Stimulated activated CD8-positive, alpha-beta memory T cell treated with anti-CD3 and anti-CD28 coated beads, Interleukin-2, amount 100 ng/mL, for 1 hour (primary cell): ENCODE data around the gene FBXO44.

Source experiments
- DNase-seq, 2 donors: peaks; one replicate each; pipeline ENCODE4 v3.0.0-alpha.2; 2020; ENCODE audit warnings: low read depth in 2 of 2

FBXO44 gene

GRCh38 chr1:11639372-11639771 is 15.3 kb upstream of the FBXO44 start:
- no peak for DNase-seq

DNA sequence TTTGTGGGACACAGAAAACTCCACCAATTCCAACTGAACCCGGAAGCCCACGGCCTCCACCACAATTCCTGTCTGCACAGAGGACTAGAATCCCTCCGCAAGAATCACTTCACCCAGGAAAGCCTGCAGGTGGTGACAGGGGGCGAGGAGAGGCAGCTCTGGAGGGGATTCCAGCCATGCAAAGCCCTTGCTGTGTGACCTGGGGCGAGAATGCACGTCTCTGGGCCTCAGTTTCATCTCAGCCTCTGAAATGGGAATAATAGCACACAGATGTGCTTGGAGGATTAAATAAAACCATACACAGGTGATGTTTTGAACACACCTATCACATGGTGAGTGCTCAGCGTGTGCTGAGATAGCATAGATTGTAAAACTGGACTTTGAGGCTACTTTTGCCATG is 14.6 kb upstream of the FBXO44 start:
- no peak for DNase-seq

DNA sequence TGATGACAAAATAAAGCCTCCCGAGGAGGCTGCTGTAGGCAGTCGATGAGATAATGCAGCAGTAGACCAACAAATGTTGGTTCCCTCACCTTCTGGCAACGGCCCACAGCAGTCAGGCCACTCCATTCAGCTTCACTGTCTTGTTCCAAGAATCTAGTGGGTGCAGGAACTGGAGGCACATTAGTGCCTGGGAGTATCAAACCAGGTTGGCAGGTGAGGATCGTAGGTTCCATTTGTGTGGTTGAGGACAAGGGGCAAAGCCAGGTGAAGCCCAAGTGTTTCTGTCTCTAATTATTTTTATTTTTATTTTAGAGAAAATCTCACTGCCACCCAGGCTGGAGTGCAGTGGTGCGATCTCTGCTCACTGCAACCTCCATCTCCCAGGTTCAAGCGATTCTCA is 13.7 kb upstream of the FBXO44 start:
- no peak for DNase-seq

DNA sequence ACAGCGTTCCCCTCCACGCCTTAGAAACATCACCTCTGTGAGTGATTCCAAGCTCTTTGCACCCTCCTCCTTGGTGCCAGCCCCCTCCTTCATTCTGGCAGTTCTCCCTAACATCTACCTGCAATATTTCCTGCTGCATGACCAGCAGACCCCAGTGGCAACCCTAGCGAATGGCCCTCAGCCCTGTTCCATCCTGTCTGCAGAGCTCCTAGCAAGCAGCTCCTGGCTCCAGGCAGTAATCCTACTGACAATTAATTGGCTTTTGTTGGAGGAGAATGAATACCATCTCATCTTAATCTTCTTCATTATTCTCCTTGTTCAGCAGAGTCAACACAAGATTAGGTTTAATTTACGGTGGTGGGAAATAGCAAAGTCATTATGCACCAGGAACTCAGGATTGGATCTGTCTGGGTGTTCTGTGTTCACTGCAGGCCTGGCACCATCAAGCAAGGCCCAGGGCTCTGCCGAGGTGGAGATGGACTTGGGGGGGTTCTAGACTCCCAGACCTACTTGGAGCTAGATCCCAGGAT is 12.8 kb upstream of the FBXO44 start:
- DNase-seq = no peak

GRCh38 chr1:11642418-11643017 is 12.2 kb upstream of the FBXO44 start:
- DNase-seq = peak; percentile 39 to 46

DNA sequence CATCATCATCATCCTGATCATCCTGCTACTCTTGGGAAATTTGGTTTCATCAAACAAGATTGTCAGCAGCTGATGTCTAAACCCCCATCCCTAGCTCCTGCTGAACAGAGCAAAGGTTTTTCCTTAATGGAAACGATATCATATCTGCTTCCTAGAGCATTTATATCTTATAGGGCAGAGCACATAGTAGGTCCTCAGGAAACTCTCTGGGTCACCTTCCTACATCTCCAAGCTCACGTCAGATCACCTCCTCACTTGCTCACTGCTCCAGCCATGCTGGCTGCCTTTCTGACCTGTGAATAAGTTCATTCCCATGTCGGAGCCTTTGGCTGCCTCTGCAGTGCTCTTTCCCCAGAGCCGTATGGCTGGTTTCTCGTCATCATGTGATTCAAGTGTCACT is 10.9 kb upstream of the FBXO44 start:
- no peak for DNase-seq

GRCh38 chr1:11645270-11645669 is 9.4 kb upstream of the FBXO44 start:
- DNase-seq = no peak

DNA sequence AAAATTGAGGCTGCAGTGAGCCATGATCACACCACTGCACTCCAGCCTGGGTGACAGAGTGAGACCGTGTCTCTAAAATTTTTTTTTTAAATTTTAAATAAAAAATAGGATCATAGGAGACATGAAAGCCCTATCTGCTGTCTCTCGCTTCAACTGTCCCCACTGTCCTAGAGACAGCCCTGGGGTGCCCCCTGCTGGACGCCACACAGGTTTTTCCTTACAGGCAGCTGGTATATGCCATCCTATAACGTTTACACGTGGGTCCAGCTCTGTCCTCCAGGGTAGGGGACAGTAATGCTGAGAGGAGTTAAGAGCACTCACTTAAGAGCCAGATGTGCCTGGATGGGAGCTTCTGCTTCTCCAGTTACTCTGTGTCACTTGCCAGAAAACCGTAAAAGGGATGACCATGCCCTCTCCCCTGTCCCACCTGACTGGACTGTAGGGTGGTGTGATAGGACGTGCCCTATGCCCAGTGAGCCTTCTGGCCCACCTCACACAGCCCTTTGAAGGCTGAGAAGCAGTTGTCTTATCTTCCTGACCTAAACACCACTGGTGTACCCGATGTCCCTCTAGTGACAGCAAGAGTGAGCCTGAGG is 8.9 kb upstream of the FBXO44 start:
- peak; percentile 52 to 65 for DNase-seq

DNA sequence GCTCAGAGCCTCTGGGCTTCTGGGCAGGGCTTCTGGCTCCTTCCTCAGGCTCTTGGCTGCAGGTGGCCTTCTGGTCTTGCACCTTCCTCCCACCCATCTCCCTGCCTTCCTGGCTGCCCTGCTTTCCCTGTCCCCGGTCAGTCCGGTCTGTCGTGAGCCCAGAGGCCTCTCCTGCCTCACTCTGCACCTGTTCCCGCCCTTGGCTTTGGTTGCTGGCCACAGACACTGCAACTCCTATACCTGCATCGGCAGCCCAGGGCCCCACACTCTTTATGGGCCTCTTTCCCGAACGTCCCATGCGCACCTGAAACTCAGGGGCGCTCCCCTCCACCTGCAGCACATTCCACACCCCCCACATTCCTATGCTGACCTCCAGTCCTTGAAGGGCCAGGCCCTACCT is 8.4 kb upstream of the FBXO44 start:
- DNase-seq = no peak

GRCh38 chr1:11647333-11647732 is 7.3 kb upstream of the FBXO44 start:
- DNase-seq = no peak

DNA sequence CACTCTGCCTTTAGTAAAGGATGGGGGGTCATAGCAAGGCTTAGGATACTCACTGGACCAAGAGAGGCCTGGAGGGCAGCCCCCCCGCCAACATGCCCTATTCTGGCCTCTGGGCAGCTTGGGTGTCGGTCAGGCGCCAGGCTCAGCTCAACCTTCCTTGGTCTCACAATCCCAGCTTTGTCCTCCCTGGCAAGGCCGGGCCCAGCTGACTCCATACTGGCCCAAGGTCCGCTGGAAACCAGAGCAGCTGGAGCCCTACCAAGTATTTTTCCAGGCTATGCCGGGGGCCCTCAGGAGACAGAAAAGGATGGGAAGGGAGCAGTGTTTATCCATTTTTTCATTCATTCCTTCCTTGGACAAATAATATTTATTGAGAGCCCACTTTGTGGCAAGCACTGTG is 6.6 kb upstream of the FBXO44 start:
- DNase-seq = no peak

DNA sequence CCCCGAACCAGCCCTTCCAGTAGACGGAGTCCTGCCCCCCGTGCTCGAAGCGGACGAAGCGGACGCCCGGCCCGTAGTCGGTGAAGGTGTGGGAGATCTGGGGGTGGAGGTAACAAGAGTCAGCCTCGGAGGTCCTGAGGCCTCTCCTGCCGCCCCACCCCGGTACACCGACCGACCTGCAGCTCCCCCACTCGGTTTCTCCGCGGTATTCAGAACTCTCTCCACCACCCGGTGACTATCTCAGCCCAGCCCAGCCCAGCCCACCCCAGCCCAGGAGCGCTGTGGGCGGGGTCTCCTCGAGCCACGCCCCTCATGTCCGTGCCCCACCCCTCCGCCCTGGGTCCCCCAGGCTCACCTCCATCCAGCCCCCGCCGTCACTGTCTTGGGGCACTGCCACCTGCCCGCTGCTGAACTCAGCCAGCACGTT is 5.9 kb upstream of the FBXO44 start:
- DNase-seq = no peak

- no peak for DNase-seq
These were observed 5.4 kb upstream of the FBXO44 start for GRCh38 chr1:11649237-11649623.

DNA sequence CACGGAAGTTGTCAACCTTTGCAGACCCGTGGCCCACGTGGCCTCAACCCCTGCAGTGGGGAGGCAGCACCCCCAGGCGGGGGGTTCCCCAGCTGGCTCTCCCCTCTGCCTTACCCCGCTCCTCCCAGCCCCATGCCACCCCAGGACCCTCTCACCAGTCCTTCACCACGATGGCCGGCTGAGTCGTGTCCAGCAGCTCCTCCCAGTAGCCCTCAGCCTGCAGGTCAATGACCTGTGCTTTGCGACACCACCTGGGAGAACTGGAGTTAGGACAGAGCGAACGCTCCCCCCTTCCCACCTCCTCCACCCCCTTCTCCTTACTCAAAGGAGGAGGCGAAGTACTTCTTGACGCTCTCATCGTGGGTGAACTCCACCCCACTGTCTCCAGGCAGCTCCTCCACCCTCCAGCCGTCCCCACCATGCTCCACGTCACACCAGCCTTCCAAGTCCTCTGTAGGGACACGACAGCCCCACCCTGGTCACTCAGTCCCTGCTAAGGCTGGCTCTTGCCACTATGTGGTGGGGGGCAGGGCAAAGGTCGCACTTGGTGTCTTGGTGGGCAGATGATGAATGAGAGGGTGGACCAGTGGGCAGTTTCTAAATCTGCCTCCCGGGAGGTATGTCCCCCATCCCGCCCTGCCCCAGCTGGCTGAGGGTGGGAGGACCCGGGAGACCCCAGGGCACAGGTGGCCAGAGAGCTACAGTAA is 4.9 kb upstream of the FBXO44 start:
- DNase-seq = no peak

- peak; percentile 55 to 64 for DNase-seq
These were observed 4.2 kb upstream of the FBXO44 start for GRCh38 chr1:11650331-11650991.

DNA sequence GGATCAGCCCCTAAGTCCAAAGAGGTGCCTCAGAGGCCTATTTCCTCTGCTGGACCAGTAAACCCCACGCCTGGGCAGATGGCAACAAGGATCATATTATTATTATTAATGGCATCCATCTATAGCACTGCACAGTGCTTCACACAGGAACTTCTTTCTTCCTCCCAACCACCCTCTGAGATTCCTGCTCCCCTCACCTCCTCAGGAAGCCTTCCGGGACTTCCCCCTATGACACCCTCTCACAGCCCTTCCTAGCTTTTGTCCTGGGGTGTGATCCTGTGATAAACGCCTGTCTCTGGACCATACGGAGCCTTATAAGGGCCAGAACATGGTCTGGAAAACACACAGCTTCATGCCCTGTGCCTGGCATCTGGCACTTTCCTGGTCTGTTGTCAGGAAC is 3.7 kb upstream of the FBXO44 start:
- DNase-seq = no peak

DNA sequence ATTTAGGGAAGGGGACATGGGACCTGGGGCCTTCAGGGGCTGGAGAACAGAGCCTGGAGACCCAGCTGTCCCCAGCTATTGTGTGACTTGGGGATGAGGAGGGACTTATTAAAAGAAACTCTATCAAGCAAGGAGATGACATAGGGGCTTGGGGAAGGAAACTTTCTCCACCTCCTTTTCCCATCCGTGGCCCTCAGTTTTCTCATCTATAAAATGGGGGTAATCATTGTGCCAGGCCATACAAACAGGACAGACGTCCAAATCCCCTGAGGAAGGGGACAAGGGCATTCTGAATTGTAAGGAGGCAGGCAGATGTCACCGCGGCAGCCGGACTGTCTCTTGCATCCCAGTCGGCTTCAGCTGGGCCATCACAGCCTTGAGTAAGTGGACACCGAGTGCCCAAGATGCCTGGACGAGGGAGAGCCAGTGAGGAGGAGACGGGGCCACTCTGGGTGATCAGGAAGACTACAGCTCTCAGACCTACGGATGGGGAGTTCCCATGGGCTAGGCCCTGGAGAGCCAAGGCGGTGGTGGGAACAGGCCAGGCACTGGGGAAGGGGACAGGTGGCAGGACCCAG is 2.4 kb upstream of the FBXO44 start:
- no peak for DNase-seq

- no peak for DNase-seq
These were observed 1.4 kb upstream of the FBXO44 start for GRCh38 chr1:11653101-11653860.

DNA sequence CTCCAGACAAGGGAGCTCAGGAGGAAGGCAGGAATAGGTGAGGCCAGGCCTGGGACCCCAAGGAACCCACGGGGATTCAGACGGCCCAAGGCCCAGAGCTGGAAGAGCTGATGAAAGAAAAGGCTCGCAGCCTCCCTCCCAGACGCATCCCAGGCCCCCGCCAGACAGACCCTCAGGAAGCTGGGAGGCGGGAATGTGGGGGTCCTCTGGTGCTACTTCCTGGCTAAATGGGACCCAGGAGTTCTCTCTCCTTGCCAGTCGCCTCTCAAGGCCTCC is 878 bp upstream of the FBXO44 start:
- DNase-seq = no peak

DNA sequence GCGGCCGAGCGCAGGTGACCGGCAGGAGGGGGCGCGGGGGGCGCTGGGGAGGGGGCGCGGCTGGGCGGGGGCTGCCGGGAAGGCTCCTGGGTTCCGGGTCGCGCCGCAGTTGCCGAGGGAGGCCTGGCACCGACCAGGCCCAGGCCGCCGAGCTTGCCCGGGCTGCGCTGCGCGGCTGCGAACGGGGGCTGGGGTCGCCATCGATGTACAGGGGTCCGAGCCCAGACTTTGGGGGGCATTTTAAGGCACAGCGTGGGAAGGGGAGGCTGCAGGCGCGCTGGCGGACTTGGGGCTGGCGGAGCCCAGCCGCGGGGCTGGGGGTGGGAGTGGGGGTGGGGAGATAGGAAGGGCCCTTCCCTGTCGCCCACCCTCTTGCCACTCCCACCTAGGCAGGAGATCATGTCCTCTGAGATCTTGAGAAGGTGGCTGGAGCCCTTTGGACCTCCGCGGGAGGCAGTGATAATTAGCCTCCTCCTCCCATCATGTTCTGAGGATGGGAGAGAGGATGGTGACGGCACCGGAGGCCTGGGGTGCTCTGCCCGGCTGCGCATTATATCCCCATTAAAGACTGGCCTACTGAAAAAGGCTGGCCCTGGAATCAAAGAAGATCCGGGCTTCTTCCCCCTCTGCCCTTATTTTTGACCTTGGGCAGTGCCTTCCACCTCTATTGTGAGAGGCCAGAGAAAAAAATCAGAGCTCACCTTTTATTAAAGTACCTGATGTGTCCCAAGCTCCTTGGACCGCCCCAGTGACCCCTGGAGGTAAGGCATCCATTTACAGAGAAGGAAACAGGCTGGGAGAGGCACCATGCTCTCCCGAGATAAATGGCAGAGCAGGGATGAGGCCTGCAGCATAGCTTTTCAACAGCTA is 497 bp downstream of the FBXO44 start:
- no peak for DNase-seq

DNA sequence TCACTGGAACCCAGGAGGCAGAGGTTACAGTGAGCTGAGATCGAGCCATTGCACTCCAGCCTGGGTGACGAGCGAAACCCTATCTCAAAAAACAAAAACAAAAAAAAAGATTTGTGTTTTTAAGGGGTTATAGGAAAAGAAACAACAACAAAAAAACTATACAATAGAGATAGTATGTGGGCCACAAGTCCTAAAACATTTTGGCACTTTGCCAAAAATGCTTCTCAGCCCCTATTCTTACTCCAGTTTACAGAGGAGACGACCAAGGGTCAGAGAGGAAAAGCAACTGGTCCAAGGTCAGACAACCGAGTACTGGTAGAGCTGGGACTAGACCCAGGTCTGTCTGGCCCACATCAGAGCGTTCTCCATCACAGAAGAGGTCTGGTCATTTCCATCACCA is 3.0 kb downstream of the FBXO44 start:
- no peak for DNase-seq
